ENCODE measurements around the gene SCN11A.

The SCN11A gene

GRCh38 chr3:39022286-39022630 lies 29.5 kb downstream of the SCN11A start:
- DNase-seq (ENCODE audit: low read depth), result no peak
- TF ChIP-seq, protein P1, sequence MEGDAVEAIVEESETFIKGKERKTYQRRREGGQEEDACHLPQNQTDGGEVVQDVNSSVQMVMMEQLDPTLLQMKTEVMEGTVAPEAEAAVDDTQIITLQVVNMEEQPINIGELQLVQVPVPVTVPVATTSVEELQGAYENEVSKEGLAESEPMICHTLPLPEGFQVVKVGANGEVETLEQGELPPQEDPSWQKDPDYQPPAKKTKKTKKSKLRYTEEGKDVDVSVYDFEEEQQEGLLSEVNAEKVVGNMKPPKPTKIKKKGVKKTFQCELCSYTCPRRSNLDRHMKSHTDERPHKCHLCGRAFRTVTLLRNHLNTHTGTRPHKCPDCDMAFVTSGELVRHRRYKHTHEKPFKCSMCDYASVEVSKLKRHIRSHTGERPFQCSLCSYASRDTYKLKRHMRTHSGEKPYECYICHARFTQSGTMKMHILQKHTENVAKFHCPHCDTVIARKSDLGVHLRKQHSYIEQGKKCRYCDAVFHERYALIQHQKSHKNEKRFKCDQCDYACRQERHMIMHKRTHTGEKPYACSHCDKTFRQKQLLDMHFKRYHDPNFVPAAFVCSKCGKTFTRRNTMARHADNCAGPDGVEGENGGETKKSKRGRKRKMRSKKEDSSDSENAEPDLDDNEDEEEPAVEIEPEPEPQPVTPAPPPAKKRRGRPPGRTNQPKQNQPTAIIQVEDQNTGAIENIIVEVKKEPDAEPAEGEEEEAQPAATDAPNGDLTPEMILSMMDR (IDR thresholded peaks at IDR 0.05; ENCODE audit: control insufficient read depth, extremely low read depth, insufficient read depth), result no peak
- no peak overlapping the region for H3K4me3 ChIP-seq (ENCODE audit: low read depth, low read length)

GRCh38 chr3:39021465-39022285 lies 30.1 kb downstream of the SCN11A start:
- no peak for DNase-seq (ENCODE audit: low read depth)
- TF ChIP-seq, protein P1 (IDR thresholded peaks at IDR 0.05; ENCODE audit: control insufficient read depth, extremely low read depth, insufficient read depth), result no peak
- no peak overlapping the region for H3K4me3 ChIP-seq (ENCODE audit: low read depth, low read length)

- H3K4me3 ChIP-seq (ENCODE audit: low read depth, low read length), result no peak overlapping the region
- no peak for DNase-seq (ENCODE audit: low read depth)
- TF ChIP-seq, protein P1 (IDR thresholded peaks at IDR 0.05; ENCODE audit: control insufficient read depth, extremely low read depth, insufficient read depth), result no peak
Measured at GRCh38 chr3:39021029-39021428, 30.7 kb downstream of the SCN11A start.

- DNase-seq (ENCODE audit: low read depth), result no peak
- no peak overlapping the region for H3K4me3 ChIP-seq (ENCODE audit: low read depth, low read length)
- TF ChIP-seq, protein P1 (IDR thresholded peaks at IDR 0.05; ENCODE audit: control insufficient read depth, extremely low read depth, insufficient read depth), result no peak
Measured at GRCh38 chr3:39019299-39019698, 32.4 kb downstream of the SCN11A start.

GRCh38 chr3:39015418-39015817 lies 36.3 kb downstream of the SCN11A start:
- no peak overlapping the region for H3K4me3 ChIP-seq (ENCODE audit: low read depth, low read length)
- TF ChIP-seq, protein P1 (IDR thresholded peaks at IDR 0.05; ENCODE audit: control insufficient read depth, extremely low read depth, insufficient read depth), result no peak
- no peak for DNase-seq (ENCODE audit: low read depth)

- TF ChIP-seq, protein P1 (IDR thresholded peaks at IDR 0.05; ENCODE audit: control insufficient read depth, extremely low read depth, insufficient read depth), result no peak
- DNase-seq (ENCODE audit: low read depth), result no peak
- H3K4me3 ChIP-seq (ENCODE audit: low read depth, low read length), result no peak overlapping the region
Measured at GRCh38 chr3:39013921-39014509, 37.7 kb downstream of the SCN11A start.
